ENCODE results near the gene WWOX.

- TF ChIP-seq, protein P1, sequence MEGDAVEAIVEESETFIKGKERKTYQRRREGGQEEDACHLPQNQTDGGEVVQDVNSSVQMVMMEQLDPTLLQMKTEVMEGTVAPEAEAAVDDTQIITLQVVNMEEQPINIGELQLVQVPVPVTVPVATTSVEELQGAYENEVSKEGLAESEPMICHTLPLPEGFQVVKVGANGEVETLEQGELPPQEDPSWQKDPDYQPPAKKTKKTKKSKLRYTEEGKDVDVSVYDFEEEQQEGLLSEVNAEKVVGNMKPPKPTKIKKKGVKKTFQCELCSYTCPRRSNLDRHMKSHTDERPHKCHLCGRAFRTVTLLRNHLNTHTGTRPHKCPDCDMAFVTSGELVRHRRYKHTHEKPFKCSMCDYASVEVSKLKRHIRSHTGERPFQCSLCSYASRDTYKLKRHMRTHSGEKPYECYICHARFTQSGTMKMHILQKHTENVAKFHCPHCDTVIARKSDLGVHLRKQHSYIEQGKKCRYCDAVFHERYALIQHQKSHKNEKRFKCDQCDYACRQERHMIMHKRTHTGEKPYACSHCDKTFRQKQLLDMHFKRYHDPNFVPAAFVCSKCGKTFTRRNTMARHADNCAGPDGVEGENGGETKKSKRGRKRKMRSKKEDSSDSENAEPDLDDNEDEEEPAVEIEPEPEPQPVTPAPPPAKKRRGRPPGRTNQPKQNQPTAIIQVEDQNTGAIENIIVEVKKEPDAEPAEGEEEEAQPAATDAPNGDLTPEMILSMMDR (IDR thresholded peaks at IDR 0.05; ENCODE audit: poor library complexity, severe bottlenecking) = no peak
- no peak for TF ChIP-seq EP300 (conservative IDR thresholded peaks at IDR 0.05; ENCODE audit: poor library complexity, severe bottlenecking)
- TF ChIP-seq MXI1 (conservative IDR thresholded peaks at IDR 0.05; ENCODE audit: poor library complexity, severe bottlenecking) = no peak
- no peak for TF ChIP-seq POLR2AphosphoS5 (IDR thresholded peaks at IDR 0.05)
- no peak for TF ChIP-seq REST (IDR thresholded peaks at IDR 0.05; ENCODE audit: borderline replicate concordance)
- TF ChIP-seq TAF1 (IDR thresholded peaks at IDR 0.05; ENCODE audit: low read depth) = no peak
- TF ChIP-seq EZH2 (IDR thresholded peaks at IDR 0.05; ENCODE audit: borderline replicate concordance, insufficient read depth, low read length, poor library complexity, severe bottlenecking) = no peak
These were observed 142.8 kb downstream of the WWOX start for GRCh38 chr16:78242239-78242630.

Data from neural cell (in vitro differentiated cells).